GM19455 (cell line): ENCODE results near the gene COPA.
"Not testable (repeated sequence)": the region's sequence is repeated elsewhere in the genome, so short reads cannot be mapped to it uniquely, and the experiment has no call there.

Experiments
- ATAC-seq: cut with Tn5 transposase; IDR thresholded peaks from one replicate; pipeline ENCODE4 v1.9.1; 2021; ENCODE audit not compliant: unreplicated experiment

The COPA gene

GRCh38 chr1:160330119-160330518, 12.9 kb downstream of the COPA start:
- ATAC-seq = no peak

GRCh38 chr1:160328184-160328583, 14.9 kb downstream of the COPA start:
- no peak for ATAC-seq

GRCh38 chr1:160326418-160326817, 16.6 kb downstream of the COPA start:
- no peak for ATAC-seq

- ATAC-seq = no peak
Observed at GRCh38 chr1:160325252-160325651, 17.8 kb downstream of the COPA start.

- no peak for ATAC-seq
Observed at GRCh38 chr1:160322831-160323230, 20.2 kb downstream of the COPA start.

GRCh38 chr1:160315359-160315758, 27.7 kb downstream of the COPA start:
- ATAC-seq = no peak

GRCh38 chr1:160309571-160309970, 33.5 kb downstream of the COPA start:
- ATAC-seq = no peak

- no peak for ATAC-seq
Observed at GRCh38 chr1:160309185-160309557, 33.9 kb downstream of the COPA start.

- no peak for ATAC-seq
Observed at GRCh38 chr1:160308451-160309184, 34.4 kb downstream of the COPA start.

GRCh38 chr1:160307118-160307791, 35.8 kb downstream of the COPA start:
- ATAC-seq = no peak

- no peak for ATAC-seq
Observed at GRCh38 chr1:160300173-160300572, 42.9 kb downstream of the COPA start.

- no peak for ATAC-seq
Observed at GRCh38 chr1:160296036-160296435, 47.0 kb downstream of the COPA start.

GRCh38 chr1:160293020-160293968, 49.8 kb downstream of the COPA start:
- no peak for ATAC-seq

GRCh38 chr1:160291248-160292220, 51.5 kb downstream of the COPA start:
- peak; percentile 69 for ATAC-seq

- not testable (repeated sequence) for ATAC-seq
Observed at GRCh38 chr1:160287769-160288168, 55.3 kb downstream of the COPA start.

- ATAC-seq = no peak
Observed at GRCh38 chr1:160285506-160285905, 57.5 kb downstream of the COPA start.

GRCh38 chr1:160284782-160285344, 58.2 kb downstream of the COPA start, which contains the start of gene PEX19:
Gene PEX19, minus strand, starts transcription at chr1:160285133. Its CDS starts 9 bp downstream, at chr1:160285124.
- ATAC-seq = peak; percentile 97

- ATAC-seq = peak; percentile 22
Observed at GRCh38 chr1:160284220-160284781, 58.7 kb downstream of the COPA start.

GRCh38 chr1:160282807-160283206, 60.2 kb downstream of the COPA start:
- no peak for ATAC-seq

GRCh38 chr1:160277987-160278386, 65.1 kb downstream of the COPA start:
- ATAC-seq = no peak
